Neural progenitor cell (in vitro differentiated cells): Measurements from ENCODE around the gene LTA. TPM values are rescaled to one million over a fixed set of nuclear protein-coding genes. Genes with fewer than 3 reads are reported as not detected.

Experiments
- DNase-seq: peaks from one replicate; pipeline ENCODE4 v3.0.0-alpha.2; 2016; ENCODE audit warnings: low spot score
- H2AFZ ChIP-seq: fragments of 200-600 bp; sonication (generic); replicated peaks from 2 replicates; pipeline ENCODE4 v1.6.1; 2016; ENCODE audit warnings: antibody characterized with exemption
- H3F3A ChIP-seq: fragments of 200-600 bp; sonication (generic); 2 replicates; pipeline ENCODE4 v1.6.1; 2016; ENCODE audit warnings: antibody characterized with exemption, low read depth
- H3K27ac ChIP-seq: fragments of 200-600 bp; sonication (generic); 2 replicates; pipeline ENCODE4 v1.5.1; 2016; ENCODE audit warnings: mild to moderate bottlenecking
- H3K27me3 ChIP-seq: fragments of 200-600 bp; sonication (generic); 2 replicates; pipeline ENCODE4 v1.6.1; 2016; ENCODE audit warnings: mild to moderate bottlenecking, moderate library complexity
- H3K36me3 ChIP-seq: fragments of 200-600 bp; sonication (generic); 2 replicates; pipeline ENCODE4 v1.5.1; 2016
- H3K4me1 ChIP-seq: fragments of 200-600 bp; sonication (generic); 2 replicates; pipeline ENCODE4 v1.6.1; 2016; ENCODE audit warnings: mixed run types
- H3K4me2 ChIP-seq: fragments of 200-600 bp; sonication (generic); 2 replicates; pipeline ENCODE4 v1.6.1; 2016
- H3K4me3 ChIP-seq: fragments of 200-600 bp; sonication (generic); 2 replicates; pipeline ENCODE4 v1.5.1; 2016
- H3K79me2 ChIP-seq: fragments of 200-600 bp; sonication (generic); 2 replicates; pipeline ENCODE4 v1.6.1; 2016; ENCODE audit warnings: low read depth
- H3K9ac ChIP-seq: fragments of 200-600 bp; sonication (generic); 2 replicates; pipeline ENCODE4 v1.6.1; 2016
- H3K9me3 ChIP-seq: fragments of 200-600 bp; sonication (generic); 2 replicates; pipeline ENCODE4 v1.5.1; 2016; ENCODE audit warnings: low read depth
- H4K20me1 ChIP-seq: fragments of 200-600 bp; sonication (generic); 2 replicates; pipeline ENCODE4 v1.6.1; 2016; ENCODE audit warnings: low read depth
- H3K27ac Mint-ChIP-seq: 3 replicates; pipeline ENCODE4 v1.8.0; 2021; ENCODE audit warnings: mixed read lengths
- H3K27me3 Mint-ChIP-seq: 2 replicates; pipeline ENCODE4 v1.8.0; 2022; ENCODE audit warnings: low read depth, mild to moderate bottlenecking, inconsistent platforms, moderate library complexity, mixed read lengths; ENCODE audit not compliant: insufficient read depth
- H3K36me3 Mint-ChIP-seq: 3 replicates; pipeline ENCODE4 v1.8.0; 2021; ENCODE audit warnings: mixed read lengths
- H3K4me1 Mint-ChIP-seq: 3 replicates; pipeline ENCODE4 v1.8.0; 2021; ENCODE audit warnings: mixed read lengths
- H3K4me3 Mint-ChIP-seq: 3 replicates; pipeline ENCODE4 v1.8.0; 2021; ENCODE audit warnings: mild to moderate bottlenecking, moderate library complexity, mixed read lengths
- H3K9me3 Mint-ChIP-seq: 3 replicates; pipeline ENCODE4 v1.8.0; 2020; ENCODE audit warnings: mixed read lengths
- EZH2 ChIP-seq: fragments of 200-600 bp; sonication (generic); IDR thresholded peaks from 2 replicates; pipeline ENCODE4 v1.6.1; 2017; ENCODE audit warnings: antibody characterized with exemption, mild to moderate bottlenecking, moderate library complexity
- EZH2phosphoT487 ChIP-seq: fragments of 200-600 bp; sonication (generic); IDR thresholded peaks from 2 replicates; pipeline ENCODE4 v1.6.1; 2017; ENCODE audit warnings: antibody characterized with exemption
- total RNA-seq: library from RNA; depleted of rRNA; stranded (reverse); fragments of >200 nt; gene quantifications from 2 replicates; pipeline ENCODE4 v1.2.3, GENCODE V29; 2015; ENCODE audit warnings: low replicate concordance
- TF ChIP-seq, protein P1 (sequence below): fragments of 200-600 bp; sonication (generic); IDR thresholded peaks from 2 replicates; pipeline ENCODE4 v1.5.1; 2017; ENCODE audit warnings: antibody characterized with exemption, mild to moderate bottlenecking

Gene LTA
- total RNA-seq, 1 donor from 2014 or later: not detected

DNA sequence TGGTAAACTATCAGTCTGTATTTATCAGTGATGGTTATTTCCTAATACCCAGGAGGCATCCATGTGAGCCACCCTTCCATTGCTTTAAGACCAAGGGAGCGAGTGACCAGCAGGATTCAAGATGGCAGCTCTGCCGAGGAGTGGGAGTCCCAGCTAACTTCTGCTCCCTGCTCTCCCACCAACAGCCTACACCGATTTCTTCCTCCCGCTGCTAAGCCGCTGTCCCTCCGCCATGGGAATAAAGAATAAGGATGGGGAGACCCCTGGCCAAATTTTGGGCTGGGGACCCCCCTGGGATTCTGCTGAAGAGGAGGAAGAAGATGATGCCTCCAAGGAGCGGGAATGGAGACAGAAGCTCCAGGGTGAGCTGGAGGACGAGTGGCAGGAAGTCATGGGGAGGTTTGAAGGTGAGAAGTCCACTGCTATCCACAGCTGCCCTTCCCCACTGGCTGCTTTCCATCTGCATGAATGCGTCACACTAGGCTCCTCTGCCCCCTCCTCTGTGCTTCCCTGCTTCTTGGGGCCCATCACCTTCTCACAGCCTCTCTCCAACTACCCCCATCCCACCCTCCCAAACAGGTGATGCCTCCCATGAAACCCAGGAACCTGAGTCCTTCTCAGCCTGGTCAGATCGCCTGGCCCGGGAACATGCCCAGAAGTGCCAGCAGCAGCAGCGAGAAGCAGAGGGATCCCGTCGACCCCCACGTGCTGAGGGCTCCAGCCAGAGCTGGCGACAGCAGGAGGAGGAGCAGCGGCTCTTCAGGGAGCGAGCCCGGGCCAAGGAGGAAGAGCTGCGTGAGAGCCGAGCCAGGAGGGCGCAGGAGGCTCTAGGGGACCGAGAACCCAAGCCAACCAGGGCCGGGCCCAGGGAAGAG, 14.4 kb upstream of the LTA start:
- no peaks in the 10 kb centered on the region for H4K20me1 ChIP-seq
- no peak overlapping the region for H3K27ac Mint-ChIP-seq
- no peaks in the 10 kb centered on the region for H3F3A ChIP-seq
- H3K9ac ChIP-seq: no peak overlapping the region
- no peaks in the 10 kb centered on the region for H3K4me1 ChIP-seq
- no peak overlapping the region for H3K27ac ChIP-seq
- H3K9me3 Mint-ChIP-seq: no peaks in the 10 kb centered on the region
- H2AFZ ChIP-seq: no peak overlapping the region
- H3K27me3 ChIP-seq: no peaks in the 10 kb centered on the region
- no peak overlapping the region for H3K4me3 ChIP-seq
- H3K79me2 ChIP-seq: peaks cover 3% of the 10 kb centered on the region
- H3K36me3 Mint-ChIP-seq: peaks cover 13% of the 10 kb centered on the region
- H3K4me3 Mint-ChIP-seq: no peak overlapping the region
- no peak for DNase-seq
- no peak overlapping the region for H3K4me2 ChIP-seq
- no peaks in the 10 kb centered on the region for H3K27me3 Mint-ChIP-seq
- H3K36me3 ChIP-seq: no peaks in the 10 kb centered on the region
- no peak for TF ChIP-seq EZH2phosphoT487
- no peak for TF ChIP-seq EZH2
- TF ChIP-seq, protein P1, sequence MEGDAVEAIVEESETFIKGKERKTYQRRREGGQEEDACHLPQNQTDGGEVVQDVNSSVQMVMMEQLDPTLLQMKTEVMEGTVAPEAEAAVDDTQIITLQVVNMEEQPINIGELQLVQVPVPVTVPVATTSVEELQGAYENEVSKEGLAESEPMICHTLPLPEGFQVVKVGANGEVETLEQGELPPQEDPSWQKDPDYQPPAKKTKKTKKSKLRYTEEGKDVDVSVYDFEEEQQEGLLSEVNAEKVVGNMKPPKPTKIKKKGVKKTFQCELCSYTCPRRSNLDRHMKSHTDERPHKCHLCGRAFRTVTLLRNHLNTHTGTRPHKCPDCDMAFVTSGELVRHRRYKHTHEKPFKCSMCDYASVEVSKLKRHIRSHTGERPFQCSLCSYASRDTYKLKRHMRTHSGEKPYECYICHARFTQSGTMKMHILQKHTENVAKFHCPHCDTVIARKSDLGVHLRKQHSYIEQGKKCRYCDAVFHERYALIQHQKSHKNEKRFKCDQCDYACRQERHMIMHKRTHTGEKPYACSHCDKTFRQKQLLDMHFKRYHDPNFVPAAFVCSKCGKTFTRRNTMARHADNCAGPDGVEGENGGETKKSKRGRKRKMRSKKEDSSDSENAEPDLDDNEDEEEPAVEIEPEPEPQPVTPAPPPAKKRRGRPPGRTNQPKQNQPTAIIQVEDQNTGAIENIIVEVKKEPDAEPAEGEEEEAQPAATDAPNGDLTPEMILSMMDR: no peak
- no peaks in the 10 kb centered on the region for H3K4me1 Mint-ChIP-seq
- no peaks in the 10 kb centered on the region for H3K9me3 ChIP-seq

DNA sequence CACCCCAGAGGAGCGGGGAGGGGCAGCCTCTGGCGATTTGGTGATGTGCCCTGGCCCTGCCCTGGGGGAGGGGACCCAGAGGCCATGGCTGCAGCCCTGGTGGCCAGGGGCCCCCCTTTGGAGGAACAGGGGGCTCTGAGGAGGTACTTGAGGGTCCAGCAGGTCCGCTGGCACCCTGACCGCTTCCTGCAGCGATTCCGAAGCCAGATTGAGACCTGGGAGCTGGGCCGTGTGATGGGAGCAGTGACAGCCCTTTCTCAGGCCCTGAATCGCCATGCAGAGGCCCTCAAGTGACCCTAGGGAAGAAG, 13.8 kb upstream of the LTA start:
- Histone ChIP-seq H3K4me2 (no peak overlapping the region), H3K79me2 (peaks cover 3% of the 10 kb centered on the region), H3F3A (no peaks in the 10 kb centered on the region), H3K27ac (no peak overlapping the region), H3K36me3 (no peaks in the 10 kb centered on the region), H3K4me1 (no peaks in the 10 kb centered on the region), H2AFZ (no peak overlapping the region), H3K9ac (no peak overlapping the region), H4K20me1 (no peaks in the 10 kb centered on the region), H3K9me3 (no peaks in the 10 kb centered on the region), H3K4me3 (no peak overlapping the region), H3K27me3 (no peaks in the 10 kb centered on the region)
- H3K9me3 Mint-ChIP-seq: no peaks in the 10 kb centered on the region
- no peak overlapping the region for H3K27ac Mint-ChIP-seq
- H3K4me1 Mint-ChIP-seq: no peaks in the 10 kb centered on the region
- TF ChIP-seq, protein P1: no peak
- no peak for TF ChIP-seq EZH2phosphoT487
- no peak for TF ChIP-seq EZH2
- H3K36me3 Mint-ChIP-seq: peaks cover 12% of the 10 kb centered on the region
- no peak overlapping the region for H3K4me3 Mint-ChIP-seq
- no peaks in the 10 kb centered on the region for H3K27me3 Mint-ChIP-seq
- DNase-seq: no peak

DNA sequence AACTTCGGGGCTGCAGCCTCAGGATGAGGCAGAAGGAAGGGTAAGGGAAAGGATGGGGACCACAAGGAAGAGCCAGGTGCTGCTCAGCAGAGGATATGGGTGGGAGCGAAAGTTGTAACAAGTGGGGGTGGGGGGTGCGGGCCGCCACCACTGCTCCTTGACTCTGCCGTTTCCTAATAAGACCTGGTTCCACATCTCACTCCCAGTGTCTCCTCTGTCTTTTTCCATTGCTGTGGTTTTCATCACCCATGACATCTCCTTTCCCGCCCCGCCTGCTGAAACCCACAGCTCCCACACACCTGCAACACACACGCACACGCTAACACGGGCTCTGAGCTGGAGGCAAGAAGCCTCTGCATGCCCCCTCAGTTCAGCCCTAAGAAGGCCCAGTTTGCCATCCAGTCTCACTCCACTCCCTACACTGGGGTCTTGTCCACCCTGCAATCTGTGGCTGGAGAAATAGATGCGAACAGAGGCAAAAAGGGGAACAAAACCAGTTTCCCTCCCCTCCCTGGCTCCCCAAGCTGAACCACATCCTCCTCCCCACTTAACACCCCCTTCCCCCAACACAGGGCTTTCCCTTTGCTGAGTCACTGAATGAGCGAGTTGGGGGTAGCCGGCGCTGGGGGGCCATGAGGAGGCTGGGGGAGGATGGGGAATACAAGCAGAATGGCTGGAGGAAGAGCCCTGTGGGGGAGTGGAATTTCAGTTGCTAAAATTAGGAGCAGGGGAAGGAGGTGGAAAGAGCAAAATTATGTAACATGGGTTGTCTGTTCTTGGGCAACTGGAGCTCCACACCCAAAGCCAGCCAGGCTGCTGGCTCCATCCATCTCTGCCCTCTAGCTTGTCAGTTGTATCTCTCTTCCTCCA, 13.2 kb upstream of the LTA start:
- H3K79me2 ChIP-seq: peaks cover 3% of the 10 kb centered on the region
- H2AFZ ChIP-seq: no peak overlapping the region
- H3K9ac ChIP-seq: no peak overlapping the region
- Mint-ChIP-seq H3K27me3 (no peaks in the 10 kb centered on the region), H3K4me3 (no peak overlapping the region), H3K9me3 (no peaks in the 10 kb centered on the region), H3K36me3 (peaks cover 12% of the 10 kb centered on the region), H3K27ac (no peak overlapping the region), H3K4me1 (no peaks in the 10 kb centered on the region)
- no peaks in the 10 kb centered on the region for H4K20me1 ChIP-seq
- no peaks in the 10 kb centered on the region for H3K4me1 ChIP-seq
- no peaks in the 10 kb centered on the region for H3K27me3 ChIP-seq
- TF ChIP-seq, protein P1: no peak
- TF ChIP-seq EZH2: no peak
- TF ChIP-seq EZH2phosphoT487: no peak
- no peak overlapping the region for H3K4me3 ChIP-seq
- H3K9me3 ChIP-seq: no peaks in the 10 kb centered on the region
- no peaks in the 10 kb centered on the region for H3K36me3 ChIP-seq
- H3K4me2 ChIP-seq: no peak overlapping the region
- H3F3A ChIP-seq: no peaks in the 10 kb centered on the region
- H3K27ac ChIP-seq: no peak overlapping the region
- no peak for DNase-seq
